ENCODE results near the gene PARD3. TPM values are rescaled to one million over a fixed set of nuclear protein-coding genes. Genes with fewer than 3 reads are reported as not detected.

The PARD3 gene
- total RNA-seq, 1 experiment from 2014 or later: 46.3 TPM

DNA sequence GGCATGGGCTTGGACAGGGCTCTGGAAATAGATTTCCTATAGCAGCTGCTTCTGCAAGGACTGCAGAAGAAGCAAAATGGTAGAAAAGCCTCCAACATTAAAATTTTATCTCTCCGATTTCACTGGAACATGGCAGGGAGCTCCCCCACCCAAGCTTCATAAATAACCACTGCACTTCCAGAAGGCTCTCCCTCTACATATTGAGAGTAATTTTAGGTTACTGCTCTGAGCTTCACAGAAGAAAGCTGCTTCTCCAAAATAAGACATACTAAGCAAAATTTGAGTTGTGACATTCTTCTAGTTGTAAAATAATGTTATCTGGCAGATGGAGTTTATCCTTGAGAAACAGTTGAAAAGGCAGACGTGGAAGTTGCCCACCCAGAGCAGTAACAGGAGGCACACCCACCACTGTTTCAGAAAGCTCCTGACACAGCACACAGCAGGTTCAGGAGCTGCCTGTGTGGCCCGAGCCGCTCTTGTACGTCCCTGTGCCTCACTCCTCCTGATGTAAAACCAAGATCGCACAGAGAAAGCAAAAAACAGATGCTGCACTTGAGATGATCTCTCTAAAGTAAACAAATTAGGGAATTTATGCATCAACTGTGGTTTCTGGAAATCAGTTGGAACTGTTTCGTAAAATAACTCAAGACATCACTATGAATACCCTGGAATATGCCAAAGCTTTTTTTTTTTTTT lies 621.0 kb downstream of the PARD3 start:
- no peaks in the 10 kb centered on the region for H3K9me3 ChIP-seq (ENCODE audit: control insufficient read depth in 1 of 2, insufficient read depth in 1 of 2, low read depth in 1 of 2, low read length in 2 of 2)
- ChIA-PET RAD21 (ENCODE audit: low non-redundant PET in 1 of 2, low total read pairs in 2 of 2, uncharacterized antibody in 2 of 2, unreplicated experiment in 2 of 2) (no interaction called here), POLR2A (no interaction called here), CTCF (no interaction called here)
- H3K79me2 ChIP-seq (ENCODE audit: insufficient read depth, low read length): no peaks in the 10 kb centered on the region
- H4K20me1 ChIP-seq (ENCODE audit: insufficient read depth): no peaks in the 10 kb centered on the region
- no peak overlapping the region for H3K9ac ChIP-seq (ENCODE audit: low read length)
- H3K4me1 ChIP-seq (ENCODE audit: control insufficient read depth in 1 of 2, insufficient read depth in 2 of 2, low read length in 2 of 2): no peaks in the 10 kb centered on the region
- H3K27me3 ChIP-seq (ENCODE audit: insufficient read depth, low read length): no peaks in the 10 kb centered on the region
- H3K36me3 ChIP-seq (ENCODE audit: control insufficient read depth in 1 of 2, insufficient read depth in 2 of 2, low read length in 2 of 2): no peaks in the 10 kb centered on the region
- BruUV-seq (replicated peaks): no TSS peak
- H3K27ac ChIP-seq (ENCODE audit: low read depth, low read length): no peak overlapping the region
- no peak overlapping the region for H3K4me3 ChIP-seq (replicated peaks in 1 of 2; ENCODE audit: low read depth in 1 of 2, low read length in 2 of 2)
- intact Hi-C loops (cut with micrococcal nuclease): no loop called here
- H3K4me2 ChIP-seq (ENCODE audit: low read length): no peak overlapping the region
- H2AFZ ChIP-seq (ENCODE audit: low read depth, low read length, poor library complexity, severe bottlenecking): no peak overlapping the region
- ATAC-seq (no peak), DNase-seq (ENCODE audit: low read depth, low spot score) (no peak)
- TF ChIP-seq JUND (IDR thresholded peaks at IDR 0.05) (no peak), TCF7L2 (IDR thresholded peaks at IDR 0.05; ENCODE audit: borderline replicate concordance, extremely low read depth, insufficient read depth, insufficient read length) (no peak), SP1 (IDR thresholded peaks at IDR 0.05; ENCODE audit: low read depth) (no peak), POLR2A (IDR thresholded peaks at IDR 0.05; ENCODE audit: borderline replicate concordance, extremely low read depth, insufficient read depth, insufficient read length) (no peak), CBX3 (IDR thresholded peaks at IDR 0.05; ENCODE audit: low read depth) (no peak), SIN3A (IDR thresholded peaks at IDR 0.05; ENCODE audit: low read depth) (no peak), FOSL1 (IDR thresholded peaks at IDR 0.05; ENCODE audit: low read depth) (no peak), ELF1 (IDR thresholded peaks at IDR 0.05; ENCODE audit: borderline replicate concordance, low read depth) (no peak), POLR2AphosphoS5 (IDR thresholded peaks at IDR 0.05; ENCODE audit: low read depth, low read length) (no peak), YY1 (IDR thresholded peaks at IDR 0.05; ENCODE audit: extremely low read depth, insufficient replicate concordance, low read depth, low read length) (no peak), ZFX (IDR thresholded peaks at IDR 0.05) (no peak), RAD21 (IDR thresholded peaks at IDR 0.05; ENCODE audit: low read depth) (no peak), CEBPB (IDR thresholded peaks at IDR 0.05; ENCODE audit: low read depth) (no peak)
- TF ChIP-seq, protein P1, sequence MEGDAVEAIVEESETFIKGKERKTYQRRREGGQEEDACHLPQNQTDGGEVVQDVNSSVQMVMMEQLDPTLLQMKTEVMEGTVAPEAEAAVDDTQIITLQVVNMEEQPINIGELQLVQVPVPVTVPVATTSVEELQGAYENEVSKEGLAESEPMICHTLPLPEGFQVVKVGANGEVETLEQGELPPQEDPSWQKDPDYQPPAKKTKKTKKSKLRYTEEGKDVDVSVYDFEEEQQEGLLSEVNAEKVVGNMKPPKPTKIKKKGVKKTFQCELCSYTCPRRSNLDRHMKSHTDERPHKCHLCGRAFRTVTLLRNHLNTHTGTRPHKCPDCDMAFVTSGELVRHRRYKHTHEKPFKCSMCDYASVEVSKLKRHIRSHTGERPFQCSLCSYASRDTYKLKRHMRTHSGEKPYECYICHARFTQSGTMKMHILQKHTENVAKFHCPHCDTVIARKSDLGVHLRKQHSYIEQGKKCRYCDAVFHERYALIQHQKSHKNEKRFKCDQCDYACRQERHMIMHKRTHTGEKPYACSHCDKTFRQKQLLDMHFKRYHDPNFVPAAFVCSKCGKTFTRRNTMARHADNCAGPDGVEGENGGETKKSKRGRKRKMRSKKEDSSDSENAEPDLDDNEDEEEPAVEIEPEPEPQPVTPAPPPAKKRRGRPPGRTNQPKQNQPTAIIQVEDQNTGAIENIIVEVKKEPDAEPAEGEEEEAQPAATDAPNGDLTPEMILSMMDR (IDR thresholded peaks at IDR 0.05 in 2 of 3, conservative IDR thresholded peaks at IDR 0.05 in 1 of 3; ENCODE audit: borderline replicate concordance in 1 of 3, insufficient read depth in 1 of 3, low read depth in 2 of 3, low read length in 2 of 3): no peak
- TF ChIP-seq, protein P2, sequence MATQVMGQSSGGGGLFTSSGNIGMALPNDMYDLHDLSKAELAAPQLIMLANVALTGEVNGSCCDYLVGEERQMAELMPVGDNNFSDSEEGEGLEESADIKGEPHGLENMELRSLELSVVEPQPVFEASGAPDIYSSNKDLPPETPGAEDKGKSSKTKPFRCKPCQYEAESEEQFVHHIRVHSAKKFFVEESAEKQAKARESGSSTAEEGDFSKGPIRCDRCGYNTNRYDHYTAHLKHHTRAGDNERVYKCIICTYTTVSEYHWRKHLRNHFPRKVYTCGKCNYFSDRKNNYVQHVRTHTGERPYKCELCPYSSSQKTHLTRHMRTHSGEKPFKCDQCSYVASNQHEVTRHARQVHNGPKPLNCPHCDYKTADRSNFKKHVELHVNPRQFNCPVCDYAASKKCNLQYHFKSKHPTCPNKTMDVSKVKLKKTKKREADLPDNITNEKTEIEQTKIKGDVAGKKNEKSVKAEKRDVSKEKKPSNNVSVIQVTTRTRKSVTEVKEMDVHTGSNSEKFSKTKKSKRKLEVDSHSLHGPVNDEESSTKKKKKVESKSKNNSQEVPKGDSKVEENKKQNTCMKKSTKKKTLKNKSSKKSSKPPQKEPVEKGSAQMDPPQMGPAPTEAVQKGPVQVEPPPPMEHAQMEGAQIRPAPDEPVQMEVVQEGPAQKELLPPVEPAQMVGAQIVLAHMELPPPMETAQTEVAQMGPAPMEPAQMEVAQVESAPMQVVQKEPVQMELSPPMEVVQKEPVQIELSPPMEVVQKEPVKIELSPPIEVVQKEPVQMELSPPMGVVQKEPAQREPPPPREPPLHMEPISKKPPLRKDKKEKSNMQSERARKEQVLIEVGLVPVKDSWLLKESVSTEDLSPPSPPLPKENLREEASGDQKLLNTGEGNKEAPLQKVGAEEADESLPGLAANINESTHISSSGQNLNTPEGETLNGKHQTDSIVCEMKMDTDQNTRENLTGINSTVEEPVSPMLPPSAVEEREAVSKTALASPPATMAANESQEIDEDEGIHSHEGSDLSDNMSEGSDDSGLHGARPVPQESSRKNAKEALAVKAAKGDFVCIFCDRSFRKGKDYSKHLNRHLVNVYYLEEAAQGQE (IDR thresholded peaks at IDR 0.05; ENCODE audit: low read depth): no peak
- TF ChIP-seq, protein P3, sequence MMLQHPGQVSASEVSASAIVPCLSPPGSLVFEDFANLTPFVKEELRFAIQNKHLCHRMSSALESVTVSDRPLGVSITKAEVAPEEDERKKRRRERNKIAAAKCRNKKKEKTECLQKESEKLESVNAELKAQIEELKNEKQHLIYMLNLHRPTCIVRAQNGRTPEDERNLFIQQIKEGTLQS (IDR thresholded peaks at IDR 0.05): no peak
- H3K9me2 ChIP-seq (ENCODE audit: insufficient read depth): no peaks in the 10 kb centered on the region

Data from HCT116 (cell line).